ENCODE measurements around the gene PLCD1. TPM values are rescaled to one million over a fixed set of nuclear protein-coding genes. Genes with fewer than 3 reads are reported as not detected.
A peak's percentile ranks its signal among the peaks of the same experiment; 100 is the strongest.

PLCD1 gene
- total and polyA plus RNA-seq, 2 of the 13 experiments (the other 11 are each of a cell fraction or from before 2014, with no cell fraction given) = 10.1 to 12.4 TPM

GRCh38 chr3:38001456-38002081 is 27.9 kb downstream of the PLCD1 start (continued):
- TF ChIP-seq, protein P1, sequence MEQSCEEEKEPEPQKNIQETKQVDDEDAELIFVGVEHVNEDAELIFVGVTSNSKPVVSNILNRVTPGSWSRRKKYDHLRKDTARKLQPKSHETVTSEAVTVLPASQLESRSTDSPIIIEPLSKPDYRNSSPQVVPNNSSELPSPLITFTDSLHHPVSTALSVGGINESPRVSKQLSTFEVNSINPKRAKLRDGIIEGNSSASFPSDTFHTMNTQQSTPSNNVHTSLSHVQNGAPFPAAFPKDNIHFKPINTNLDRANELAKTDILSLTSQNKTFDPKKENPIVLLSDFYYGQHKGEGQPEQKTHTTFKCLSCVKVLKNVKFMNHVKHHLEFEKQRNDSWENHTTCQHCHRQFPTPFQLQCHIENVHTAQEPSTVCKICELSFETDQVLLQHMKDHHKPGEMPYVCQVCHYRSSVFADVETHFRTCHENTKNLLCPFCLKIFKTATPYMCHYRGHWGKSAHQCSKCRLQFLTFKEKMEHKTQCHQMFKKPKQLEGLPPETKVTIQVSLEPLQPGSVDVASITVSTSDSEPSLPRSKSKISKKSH (CRISPR knock-in tag; IDR thresholded peaks at IDR 0.05; ENCODE audit: borderline replicate concordance) = 0 out of 2 replicates have a peak, but pooled peaks have one; percentile 25
- TF ChIP-seq, protein P2, sequence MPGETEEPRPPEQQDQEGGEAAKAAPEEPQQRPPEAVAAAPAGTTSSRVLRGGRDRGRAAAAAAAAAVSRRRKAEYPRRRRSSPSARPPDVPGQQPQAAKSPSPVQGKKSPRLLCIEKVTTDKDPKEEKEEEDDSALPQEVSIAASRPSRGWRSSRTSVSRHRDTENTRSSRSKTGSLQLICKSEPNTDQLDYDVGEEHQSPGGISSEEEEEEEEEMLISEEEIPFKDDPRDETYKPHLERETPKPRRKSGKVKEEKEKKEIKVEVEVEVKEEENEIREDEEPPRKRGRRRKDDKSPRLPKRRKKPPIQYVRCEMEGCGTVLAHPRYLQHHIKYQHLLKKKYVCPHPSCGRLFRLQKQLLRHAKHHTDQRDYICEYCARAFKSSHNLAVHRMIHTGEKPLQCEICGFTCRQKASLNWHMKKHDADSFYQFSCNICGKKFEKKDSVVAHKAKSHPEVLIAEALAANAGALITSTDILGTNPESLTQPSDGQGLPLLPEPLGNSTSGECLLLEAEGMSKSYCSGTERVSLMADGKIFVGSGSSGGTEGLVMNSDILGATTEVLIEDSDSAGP (CRISPR knock-in tag; IDR thresholded peaks at IDR 0.05; ENCODE audit: borderline replicate concordance) = 0 out of 2 replicates have a peak, but pooled peaks have one; percentile 26
- TF ChIP-seq MAFF (IDR thresholded peaks at IDR 0.05; ENCODE audit: low read depth, low read length) (no peak), ZNF619 (CRISPR knock-in tag; IDR thresholded peaks at IDR 0.05) (no peak), CBX5 (CRISPR knock-in tag; IDR thresholded peaks at IDR 0.05; ENCODE audit: borderline replicate concordance) (peak; percentile 10; the same call in 1 of the 2 replicates), TGIF2 (CRISPR knock-in tag; IDR thresholded peaks at IDR 0.05) (no peak), CERS6 (CRISPR knock-in tag; IDR thresholded peaks at IDR 0.05) (no peak), THAP11 (CRISPR knock-in tag; IDR thresholded peaks at IDR 0.05) (no peak), ZNF274 (CRISPR knock-in tag; IDR thresholded peaks at IDR 0.05) (peak; percentile 36; the same call in 1 of the 2 replicates)
- TF ChIP-seq, protein P3, sequence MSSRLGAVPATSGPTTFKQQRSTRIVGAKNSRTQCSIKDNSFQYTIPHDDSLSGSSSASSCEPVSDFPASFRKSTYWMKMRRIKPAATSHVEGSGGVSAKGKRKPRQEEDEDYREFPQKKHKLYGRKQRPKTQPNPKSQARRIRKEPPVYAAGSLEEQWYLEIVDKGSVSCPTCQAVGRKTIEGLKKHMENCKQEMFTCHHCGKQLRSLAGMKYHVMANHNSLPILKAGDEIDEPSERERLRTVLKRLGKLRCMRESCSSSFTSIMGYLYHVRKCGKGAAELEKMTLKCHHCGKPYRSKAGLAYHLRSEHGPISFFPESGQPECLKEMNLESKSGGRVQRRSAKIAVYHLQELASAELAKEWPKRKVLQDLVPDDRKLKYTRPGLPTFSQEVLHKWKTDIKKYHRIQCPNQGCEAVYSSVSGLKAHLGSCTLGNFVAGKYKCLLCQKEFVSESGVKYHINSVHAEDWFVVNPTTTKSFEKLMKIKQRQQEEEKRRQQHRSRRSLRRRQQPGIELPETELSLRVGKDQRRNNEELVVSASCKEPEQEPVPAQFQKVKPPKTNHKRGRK (CRISPR knock-in tag; IDR thresholded peaks at IDR 0.05) = no peak
- TF ChIP-seq, protein P4, sequence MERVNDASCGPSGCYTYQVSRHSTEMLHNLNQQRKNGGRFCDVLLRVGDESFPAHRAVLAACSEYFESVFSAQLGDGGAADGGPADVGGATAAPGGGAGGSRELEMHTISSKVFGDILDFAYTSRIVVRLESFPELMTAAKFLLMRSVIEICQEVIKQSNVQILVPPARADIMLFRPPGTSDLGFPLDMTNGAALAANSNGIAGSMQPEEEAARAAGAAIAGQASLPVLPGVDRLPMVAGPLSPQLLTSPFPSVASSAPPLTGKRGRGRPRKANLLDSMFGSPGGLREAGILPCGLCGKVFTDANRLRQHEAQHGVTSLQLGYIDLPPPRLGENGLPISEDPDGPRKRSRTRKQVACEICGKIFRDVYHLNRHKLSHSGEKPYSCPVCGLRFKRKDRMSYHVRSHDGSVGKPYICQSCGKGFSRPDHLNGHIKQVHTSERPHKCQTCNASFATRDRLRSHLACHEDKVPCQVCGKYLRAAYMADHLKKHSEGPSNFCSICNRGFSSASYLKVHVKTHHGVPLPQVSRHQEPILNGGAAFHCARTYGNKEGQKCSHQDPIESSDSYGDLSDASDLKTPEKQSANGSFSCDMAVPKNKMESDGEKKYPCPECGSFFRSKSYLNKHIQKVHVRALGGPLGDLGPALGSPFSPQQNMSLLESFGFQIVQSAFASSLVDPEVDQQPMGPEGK (CRISPR knock-in tag; IDR thresholded peaks at IDR 0.05) = 0 out of 2 replicates have a peak, but pooled peaks have one; percentile 14
- TF ChIP-seq, protein P5, sequence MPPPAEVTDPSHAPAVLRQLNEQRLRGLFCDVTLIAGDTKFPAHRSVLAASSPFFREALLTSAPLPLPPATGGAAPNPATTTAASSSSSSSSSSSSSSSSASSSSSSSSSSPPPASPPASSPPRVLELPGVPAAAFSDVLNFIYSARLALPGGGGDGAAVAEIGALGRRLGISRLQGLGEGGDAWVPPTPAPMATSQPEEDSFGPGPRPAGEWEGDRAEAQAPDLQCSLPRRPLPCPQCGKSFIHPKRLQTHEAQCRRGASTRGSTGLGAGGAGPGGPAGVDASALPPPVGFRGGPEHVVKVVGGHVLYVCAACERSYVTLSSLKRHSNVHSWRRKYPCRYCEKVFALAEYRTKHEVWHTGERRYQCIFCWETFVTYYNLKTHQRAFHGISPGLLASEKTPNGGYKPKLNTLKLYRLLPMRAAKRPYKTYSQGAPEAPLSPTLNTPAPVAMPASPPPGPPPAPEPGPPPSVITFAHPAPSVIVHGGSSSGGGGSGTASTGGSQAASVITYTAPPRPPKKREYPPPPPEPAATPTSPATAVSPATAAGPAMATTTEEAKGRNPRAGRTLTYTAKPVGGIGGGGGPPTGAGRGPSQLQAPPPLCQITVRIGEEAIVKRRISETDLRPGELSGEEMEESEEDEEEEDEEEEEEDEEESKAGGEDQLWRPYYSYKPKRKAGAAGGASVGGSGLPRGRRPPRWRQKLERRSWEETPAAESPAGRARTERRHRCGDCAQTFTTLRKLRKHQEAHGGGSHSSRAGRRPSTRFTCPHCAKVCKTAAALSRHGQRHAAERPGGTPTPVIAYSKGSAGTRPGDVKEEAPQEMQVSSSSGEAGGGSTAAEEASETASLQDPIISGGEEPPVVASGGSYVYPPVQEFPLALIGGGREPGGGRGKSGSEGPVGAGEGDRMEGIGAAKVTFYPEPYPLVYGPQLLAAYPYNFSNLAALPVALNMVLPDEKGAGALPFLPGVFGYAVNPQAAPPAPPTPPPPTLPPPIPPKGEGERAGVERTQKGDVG (CRISPR knock-in tag; IDR thresholded peaks at IDR 0.05; ENCODE audit: borderline replicate concordance) = no peak
- TF ChIP-seq, protein P6, sequence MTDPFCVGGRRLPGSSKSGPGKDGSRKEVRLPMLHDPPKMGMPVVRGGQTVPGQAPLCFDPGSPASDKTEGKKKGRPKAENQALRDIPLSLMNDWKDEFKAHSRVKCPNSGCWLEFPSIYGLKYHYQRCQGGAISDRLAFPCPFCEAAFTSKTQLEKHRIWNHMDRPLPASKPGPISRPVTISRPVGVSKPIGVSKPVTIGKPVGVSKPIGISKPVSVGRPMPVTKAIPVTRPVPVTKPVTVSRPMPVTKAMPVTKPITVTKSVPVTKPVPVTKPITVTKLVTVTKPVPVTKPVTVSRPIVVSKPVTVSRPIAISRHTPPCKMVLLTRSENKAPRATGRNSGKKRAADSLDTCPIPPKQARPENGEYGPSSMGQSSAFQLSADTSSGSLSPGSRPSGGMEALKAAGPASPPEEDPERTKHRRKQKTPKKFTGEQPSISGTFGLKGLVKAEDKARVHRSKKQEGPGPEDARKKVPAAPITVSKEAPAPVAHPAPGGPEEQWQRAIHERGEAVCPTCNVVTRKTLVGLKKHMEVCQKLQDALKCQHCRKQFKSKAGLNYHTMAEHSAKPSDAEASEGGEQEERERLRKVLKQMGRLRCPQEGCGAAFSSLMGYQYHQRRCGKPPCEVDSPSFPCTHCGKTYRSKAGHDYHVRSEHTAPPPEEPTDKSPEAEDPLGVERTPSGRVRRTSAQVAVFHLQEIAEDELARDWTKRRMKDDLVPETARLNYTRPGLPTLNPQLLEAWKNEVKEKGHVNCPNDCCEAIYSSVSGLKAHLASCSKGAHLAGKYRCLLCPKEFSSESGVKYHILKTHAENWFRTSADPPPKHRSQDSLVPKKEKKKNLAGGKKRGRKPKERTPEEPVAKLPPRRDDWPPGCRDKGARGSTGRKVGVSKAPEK (CRISPR knock-in tag; IDR thresholded peaks at IDR 0.05; ENCODE audit: borderline replicate concordance) = no peak

Measured in HepG2 (cell line).